ENCODE data around the gene FKBP15.

GRCh38 chr9:113219969-113220368 is 1.1 kb downstream of the FKBP15 start:
- TF ChIP-seq CTCF (IDR thresholded peaks at IDR 0.05; ENCODE audit: borderline replicate concordance, extremely low read depth, low read length, poor library complexity, severe bottlenecking) (no peak), EZH2 (IDR thresholded peaks at IDR 0.05; ENCODE audit: borderline replicate concordance, low read depth, low read length, severe bottlenecking) (no peak)

Data from DND-41 (cell line).